HT-29 (cell line): ENCODE measurements around the gene DCAF15. TPM values are rescaled to one million over a fixed set of nuclear protein-coding genes. Genes with fewer than 3 reads are reported as not detected.
"Not testable (repeated sequence)": the region's sequence is repeated elsewhere in the genome, so short reads cannot be mapped to it uniquely, and the experiment has no call there.

Experiments
- DNase-seq: peaks from one replicate; pipeline ENCODE4 v3.0.0-alpha.2; 2015; ENCODE audit warnings: low spot score
- total RNA-seq: library from RNA; depleted of rRNA; stranded (reverse); fragments of >200 nt; shearing (Covaris generic); gene quantifications from 2 replicates; pipeline ENCODE4 v1.2.3, GENCODE V29; 2014; rRNA removed

The DCAF15 gene
- 46.6 and 47.2 TPM in 2 replicates for total RNA-seq

GRCh38 chr19:13952154-13952930 is at the start of gene DCAF15:
Gene DCAF15, plus strand, starts transcription at chr19:13952509. Its CDS starts 4 bp downstream, at chr19:13952513.
- peak; percentile 95 for DNase-seq

GRCh38 chr19:13902993-13903555 is 49.2 kb upstream of the DCAF15 start:
- peak; percentile 23 for DNase-seq

GRCh38 chr19:13905634-13906520 is 46.4 kb upstream of the DCAF15 start, which contains the start of the genes BRME1 and CC2D1A:
Gene BRME1, minus strand, starts transcription at chr19:13906117. Its CDS starts 1,225 bp downstream, at chr19:13904892.
Gene CC2D1A, plus strand, starts transcription at chr19:13906201. Its CDS starts 241 bp downstream, at chr19:13906442.
- peak; percentile 84 for DNase-seq

- DNase-seq: peak; percentile 9
Observed at GRCh38 chr19:13906521-13906904, 45.8 kb upstream of the DCAF15 start.

DNA sequence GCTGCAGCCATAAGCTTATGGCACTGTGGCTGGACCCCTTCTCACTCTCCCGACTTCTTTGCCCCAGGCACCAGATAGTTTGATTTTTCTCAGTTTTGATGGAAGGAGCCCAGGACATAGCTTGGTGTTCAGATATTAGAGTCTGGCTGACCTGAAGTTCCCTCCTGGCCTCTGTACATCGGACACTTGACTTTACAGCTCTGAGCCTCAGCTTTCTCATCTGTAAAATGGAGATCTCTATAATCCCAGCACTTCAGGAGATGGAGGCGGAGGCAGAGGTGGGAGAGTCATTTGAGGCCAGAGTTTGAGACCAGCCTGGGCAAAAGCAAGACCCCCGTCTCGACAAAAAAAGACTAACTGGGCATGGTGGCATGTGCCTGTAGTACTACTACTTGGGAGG is 45.4 kb upstream of the DCAF15 start:
- DNase-seq: no peak

GRCh38 chr19:13908674-13909073 is 43.6 kb upstream of the DCAF15 start:
- DNase-seq: no peak

DNA sequence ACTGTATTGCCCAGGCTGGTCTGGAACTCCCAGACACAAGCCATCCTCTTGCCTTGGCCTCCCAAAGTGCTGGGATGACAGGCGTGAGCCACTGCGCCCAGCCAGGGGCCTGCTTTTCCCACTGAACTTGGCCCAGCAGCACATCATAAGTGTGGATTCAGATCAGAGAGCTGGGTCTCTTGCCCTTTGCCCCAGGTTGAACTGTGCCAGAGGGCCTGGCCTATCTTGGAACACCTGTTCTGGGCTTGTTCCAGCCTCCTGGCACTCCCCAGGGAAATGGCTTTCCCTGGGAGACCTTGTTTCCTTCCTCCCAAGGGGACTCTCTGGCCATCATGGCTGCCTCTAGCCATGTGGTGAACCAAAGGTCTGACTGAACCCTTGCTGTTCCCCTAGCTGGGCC is 42.9 kb upstream of the DCAF15 start:
- DNase-seq: no peak

- no peak for DNase-seq
Observed at GRCh38 chr19:13913352-13913751, 39.0 kb upstream of the DCAF15 start.

DNA sequence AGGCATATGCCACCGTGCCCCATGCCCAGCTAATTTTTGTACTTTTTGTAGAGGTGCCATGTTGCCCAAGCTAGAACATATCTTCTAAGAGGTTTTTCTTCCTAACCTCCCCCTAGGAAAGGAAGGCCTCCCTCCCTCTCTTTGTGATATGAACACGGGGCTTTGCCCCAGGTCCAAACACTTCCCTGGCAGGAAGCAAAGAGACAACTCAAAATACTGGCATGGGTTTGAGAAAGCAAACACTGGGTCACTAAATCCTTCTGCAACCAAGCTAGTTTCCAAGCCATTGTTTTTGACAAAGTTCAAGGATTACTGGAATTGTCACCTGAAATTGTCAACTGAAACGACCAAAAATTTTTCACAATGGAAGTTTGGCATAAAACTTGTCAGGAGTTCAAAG is 37.5 kb upstream of the DCAF15 start:
- no peak for DNase-seq

- no peak for DNase-seq
Observed at GRCh38 chr19:13917888-13918406, 34.4 kb upstream of the DCAF15 start.

- DNase-seq: no peak
Observed at GRCh38 chr19:13918726-13919411, 33.4 kb upstream of the DCAF15 start.

DNA sequence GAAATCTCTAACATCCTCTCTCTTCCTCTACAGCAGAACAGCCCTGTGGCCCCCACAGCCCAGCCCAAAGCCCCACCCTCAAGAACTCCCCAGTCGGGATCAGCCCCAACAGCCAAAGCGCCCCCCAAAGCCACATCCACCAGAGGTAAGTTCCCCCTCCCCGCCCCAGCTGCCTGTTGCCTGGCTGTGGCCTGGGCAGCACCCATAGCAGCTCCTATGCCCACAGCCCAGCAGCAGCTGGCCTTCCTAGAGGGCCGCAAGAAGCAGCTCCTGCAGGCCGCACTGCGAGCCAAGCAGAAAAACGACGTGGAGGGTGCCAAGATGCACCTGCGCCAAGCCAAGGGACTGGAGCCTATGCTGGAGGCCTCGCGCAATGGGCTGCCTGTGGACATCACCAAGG is 31.8 kb upstream of the DCAF15 start:
- DNase-seq: no peak

- DNase-seq: peak; percentile 48
Observed at GRCh38 chr19:13920940-13921747, 31.2 kb upstream of the DCAF15 start.

- not testable (repeated sequence) for DNase-seq
Observed at GRCh38 chr19:13922118-13922517, 30.2 kb upstream of the DCAF15 start.

- DNase-seq: no peak
Observed at GRCh38 chr19:13923194-13923987, 28.9 kb upstream of the DCAF15 start.

- DNase-seq: no peak
Observed at GRCh38 chr19:13926010-13926409, 26.3 kb upstream of the DCAF15 start.

DNA sequence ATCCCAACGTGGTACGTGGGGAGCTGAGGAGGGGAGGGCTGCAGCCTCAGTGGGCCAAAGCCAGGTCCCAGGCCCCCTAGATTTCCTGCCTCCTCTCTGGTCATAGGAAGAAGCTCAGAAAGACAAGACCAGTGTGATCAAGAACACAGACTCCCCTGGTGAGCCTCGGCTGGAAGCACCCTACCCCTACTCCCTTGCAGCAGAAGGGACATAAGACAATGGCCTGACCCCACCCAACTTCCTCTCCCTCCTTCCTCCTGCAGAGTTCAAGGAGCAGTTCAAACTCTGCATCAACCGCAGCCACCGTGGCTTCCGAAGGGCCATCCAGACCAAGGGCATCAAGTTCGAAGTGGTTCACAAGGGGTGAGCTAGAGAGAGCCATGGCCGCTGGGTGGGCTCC is 25.6 kb upstream of the DCAF15 start:
- DNase-seq: no peak

DNA sequence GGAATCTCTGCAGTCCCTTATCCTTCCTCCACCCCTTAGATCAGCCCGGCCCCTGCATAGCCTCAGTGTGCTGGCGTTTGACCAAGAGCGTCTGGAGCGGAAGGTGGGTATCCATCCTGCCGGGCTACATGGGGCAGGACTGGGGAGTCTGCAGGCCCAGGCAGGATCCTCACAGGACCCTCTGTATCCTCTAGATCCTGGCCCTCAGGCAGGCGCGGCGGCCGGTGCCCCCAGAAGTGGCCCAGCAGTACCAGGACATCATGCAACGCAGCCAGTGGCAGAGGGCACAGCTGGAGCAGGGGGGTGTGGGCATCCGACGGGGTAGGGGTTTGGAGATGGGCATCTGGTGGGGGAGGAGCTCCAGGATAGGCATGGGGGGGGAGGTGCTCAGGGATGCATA is 23.0 kb upstream of the DCAF15 start:
- DNase-seq: no peak

- DNase-seq: no peak
Observed at GRCh38 chr19:13929956-13930355, 22.4 kb upstream of the DCAF15 start.

DNA sequence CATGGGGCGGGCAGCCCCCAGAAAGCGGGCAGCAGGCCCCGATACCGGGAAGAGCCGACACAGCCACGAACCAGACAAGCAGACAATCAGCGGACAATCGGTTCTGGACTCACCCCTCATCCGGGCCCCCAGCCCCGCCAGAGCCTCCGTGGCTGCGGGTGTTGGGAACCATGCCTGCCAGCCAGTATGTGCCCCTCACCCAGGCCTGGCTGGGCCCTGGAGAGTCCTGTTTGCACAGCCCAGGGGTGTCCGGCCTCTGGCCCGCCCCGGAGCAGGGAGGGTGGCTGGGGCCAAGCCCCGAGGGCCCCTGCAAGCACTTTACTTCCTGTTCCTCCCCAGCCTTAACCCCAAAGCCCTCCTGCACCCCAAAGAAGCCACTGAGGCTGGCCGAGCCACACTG is 21.9 kb upstream of the DCAF15 start:
- no peak for DNase-seq
